Keratinocyte (primary cell): ENCODE data around the gene ALLC. TPM values are rescaled to one million over a fixed set of nuclear protein-coding genes. Genes with fewer than 3 reads are reported as not detected.

Source experiments
- DNase-seq: peaks from one replicate; pipeline ENCODE4 v3.0.0-alpha.2; 2011; ENCODE audit warnings: low read depth, missing footprints, low spot score
- FAIRE-seq: peaks from 2 replicates; lab custom pipeline; 2011; peaks lifted over from hg19 to GRCh38; lab: Jason Lieb, UNC
- H2AFZ ChIP-seq: 2 replicates; pipeline ENCODE4 v1.6.0; 2012; ENCODE audit warnings: low read length, control low read depth, inconsistent platforms; ENCODE audit not compliant: control insufficient read depth
- H3K27ac ChIP-seq: 2 replicates; pipeline ENCODE4 v1.5.1; 2011; ENCODE audit warnings: low read length; ENCODE audit not compliant: control insufficient read depth, insufficient read depth
- H3K27me3 ChIP-seq: 3 replicates; pipeline ENCODE4 v1.6.0; 2011; ENCODE audit warnings: low read length; ENCODE audit not compliant: control insufficient read depth, insufficient read depth; ENCODE audit errors: extremely low read depth
- H3K36me3 ChIP-seq, 2 experiments: 2 replicates in 1 of 2; 3 replicates in 1 of 2; pipeline ENCODE4 v1.5.1; 2011; ENCODE audit warnings: low read length in 2 of 2, mild to moderate bottlenecking in 1 of 2; ENCODE audit not compliant: control insufficient read depth in 2 of 2, insufficient read depth in 2 of 2; ENCODE audit errors: extremely low read depth in 1 of 2
- H3K4me1 ChIP-seq: 3 replicates; pipeline ENCODE4 v1.5.1; 2011; ENCODE audit warnings: low read length; ENCODE audit not compliant: control insufficient read depth, insufficient read depth; ENCODE audit errors: extremely low read depth
- H3K4me2 ChIP-seq: 3 replicates; pipeline ENCODE4 v1.6.0; 2011; ENCODE audit warnings: low read depth, low read length; ENCODE audit not compliant: control insufficient read depth, insufficient read depth; ENCODE audit errors: extremely low read depth
- H3K4me3 ChIP-seq, 3 experiments: fragments of 200-600 bp in 1 of 3; sonication (generic) in 1 of 3; 2 replicates in 2 of 3; 3 replicates in 1 of 3; pipeline ENCODE4 v1.5.1; 2011 to 2016; ENCODE audit warnings: low read length in 3 of 3, mild to moderate bottlenecking in 3 of 3, control low read depth in 2 of 3, inconsistent platforms in 1 of 3, low read depth in 1 of 3, mixed read lengths in 1 of 3, mixed run types in 1 of 3, moderate library complexity in 1 of 3; ENCODE audit not compliant: control insufficient read depth in 2 of 3, insufficient read depth in 2 of 3; ENCODE audit errors: extremely low read depth in 1 of 3
- H3K79me2 ChIP-seq: 2 replicates; pipeline ENCODE4 v1.6.0; 2012; ENCODE audit warnings: low read length; ENCODE audit not compliant: control insufficient read depth, insufficient read depth
- H3K9ac ChIP-seq: 3 replicates; pipeline ENCODE4 v1.6.0; 2011; ENCODE audit warnings: low read length; ENCODE audit not compliant: control insufficient read depth, insufficient read depth; ENCODE audit errors: extremely low read depth
- H3K9me1 ChIP-seq: 3 replicates; pipeline ENCODE4 v1.6.0; 2011; ENCODE audit warnings: low read length; ENCODE audit not compliant: control insufficient read depth, insufficient read depth; ENCODE audit errors: extremely low read depth
- H3K9me3 ChIP-seq: 2 replicates; pipeline ENCODE4 v1.5.1; 2012; ENCODE audit warnings: low read depth, low read length; ENCODE audit not compliant: control insufficient read depth
- H4K20me1 ChIP-seq: 3 replicates; pipeline ENCODE4 v1.6.0; 2011; ENCODE audit warnings: low read length; ENCODE audit not compliant: control insufficient read depth, insufficient read depth; ENCODE audit errors: extremely low read depth
- EZH2 ChIP-seq: IDR thresholded peaks from one replicate; pipeline ENCODE4 v1.6.1; 2012; ENCODE audit warnings: inconsistent platforms, mild to moderate bottlenecking, low read length, moderate library complexity
- dilution Hi-C: fragments of 300-500 bp; cut with MboI; formaldehyde crosslinking; loops from one replicate; pipeline ENCODE4 v1.7.0; 2020; ENCODE audit warnings: low sequenced_read_pairs; ENCODE audit not compliant: extremely low pct_ligation_motif_present
- polyA plus RNA-seq, 5 experiments: library from polyadenylated mRNA; depleted of rRNA in 3 of 5; stranded (reverse) in 3 of 5; stranded (forward) in 1 of 5; unstranded in 1 of 5; fragments of >200 nt; gene quantifications; 1 replicate in 1 of 5; 2 replicates in 3 of 5; 3 replicates in 1 of 5; pipeline versions ENCODE4 v1.2.1 to v1.2.3, GENCODE V29; 2011 to 2012; ENCODE audit warnings: missing spikeins in 2 of 5, low read depth in 1 of 5, low replicate concordance in 1 of 5
- TF ChIP-seq, protein P1 (sequence below), 3 experiments: IDR thresholded peaks in 1 of 3; conservative IDR thresholded peaks in 1 of 3; optimal IDR thresholded peaks in 1 of 3; 2 replicates in 2 of 3; 3 replicates in 1 of 3; pipeline versions ENCODE3 to v1.5.1; 2011; ENCODE audit warnings: low read length in 3 of 3, mild to moderate bottlenecking in 3 of 3, moderate library complexity in 2 of 3, control low read depth in 1 of 3, inconsistent platforms in 1 of 3; ENCODE audit not compliant: insufficient read depth in 2 of 3; ENCODE audit errors: extremely low read depth in 1 of 3

Gene ALLC
- polyA plus RNA-seq, 1 donor (not counting 4 experiments of a cell fraction or from before 2014, with no cell fraction given) = not detected

DNA sequence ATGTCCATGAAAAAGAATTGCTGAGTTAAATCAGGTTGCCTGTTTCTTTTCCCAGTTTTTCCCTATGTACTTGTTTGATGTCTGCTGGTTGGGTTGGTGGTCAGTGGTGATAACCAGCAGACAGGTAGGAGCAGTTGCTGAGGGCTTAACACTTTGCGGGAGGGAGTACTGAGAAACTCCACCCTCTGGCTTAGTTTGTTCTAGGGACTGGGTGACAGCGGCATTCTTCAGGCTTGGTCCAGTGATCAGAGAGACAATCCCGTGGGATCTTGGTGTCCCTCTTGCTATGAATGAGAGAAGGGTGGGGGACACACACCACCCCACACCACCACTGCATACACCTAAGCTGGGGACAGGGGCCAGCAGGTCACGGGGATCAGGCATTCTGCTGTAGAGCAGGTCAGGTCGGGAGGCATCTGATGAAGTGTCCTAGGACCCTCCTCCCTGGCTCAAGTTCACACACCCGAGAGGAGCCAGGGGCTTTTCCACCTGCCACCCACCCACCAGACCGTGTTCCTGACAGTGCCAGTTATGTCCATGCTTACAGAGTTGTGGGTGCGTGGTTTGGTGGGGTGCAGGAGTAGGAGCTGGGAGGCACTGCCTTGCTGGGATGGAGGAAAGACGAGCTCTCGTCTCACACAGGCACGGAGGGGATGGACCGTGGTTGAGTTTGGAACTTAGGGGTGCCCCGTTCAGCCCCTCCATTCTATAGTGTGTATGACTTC, 21.3 kb upstream of the ALLC start:
- no peak for DNase-seq
- no peaks in the 10 kb centered on the region for H3K36me3 ChIP-seq
- no peak for FAIRE-seq
- no peak overlapping the region for H3K4me3 ChIP-seq
- no peak overlapping the region for H2AFZ ChIP-seq
- H3K27me3 ChIP-seq = peaks cover 10% of the 10 kb centered on the region
- H3K4me2 ChIP-seq = no peak overlapping the region
- H3K4me1 ChIP-seq = peaks cover 12% of the 10 kb centered on the region
- H3K9me1 ChIP-seq = no peaks in the 10 kb centered on the region
- H3K27ac ChIP-seq = no peak overlapping the region
- H3K79me2 ChIP-seq = no peaks in the 10 kb centered on the region
- no peaks in the 10 kb centered on the region for H3K9me3 ChIP-seq
- dilution Hi-C loops = no loop called here
- H4K20me1 ChIP-seq = no peaks in the 10 kb centered on the region
- no peak overlapping the region for H3K9ac ChIP-seq
- no peak for TF ChIP-seq EZH2
- TF ChIP-seq, protein P1, sequence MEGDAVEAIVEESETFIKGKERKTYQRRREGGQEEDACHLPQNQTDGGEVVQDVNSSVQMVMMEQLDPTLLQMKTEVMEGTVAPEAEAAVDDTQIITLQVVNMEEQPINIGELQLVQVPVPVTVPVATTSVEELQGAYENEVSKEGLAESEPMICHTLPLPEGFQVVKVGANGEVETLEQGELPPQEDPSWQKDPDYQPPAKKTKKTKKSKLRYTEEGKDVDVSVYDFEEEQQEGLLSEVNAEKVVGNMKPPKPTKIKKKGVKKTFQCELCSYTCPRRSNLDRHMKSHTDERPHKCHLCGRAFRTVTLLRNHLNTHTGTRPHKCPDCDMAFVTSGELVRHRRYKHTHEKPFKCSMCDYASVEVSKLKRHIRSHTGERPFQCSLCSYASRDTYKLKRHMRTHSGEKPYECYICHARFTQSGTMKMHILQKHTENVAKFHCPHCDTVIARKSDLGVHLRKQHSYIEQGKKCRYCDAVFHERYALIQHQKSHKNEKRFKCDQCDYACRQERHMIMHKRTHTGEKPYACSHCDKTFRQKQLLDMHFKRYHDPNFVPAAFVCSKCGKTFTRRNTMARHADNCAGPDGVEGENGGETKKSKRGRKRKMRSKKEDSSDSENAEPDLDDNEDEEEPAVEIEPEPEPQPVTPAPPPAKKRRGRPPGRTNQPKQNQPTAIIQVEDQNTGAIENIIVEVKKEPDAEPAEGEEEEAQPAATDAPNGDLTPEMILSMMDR (optimal IDR thresholded peaks at IDR 0.05 in 1 of 3, IDR thresholded peaks at IDR 0.05 in 1 of 3, conservative IDR thresholded peaks at IDR 0.05 in 1 of 3; ENCODE audit: extremely low read depth in 1 of 3, insufficient read depth in 2 of 3, low read length in 3 of 3) = no peak

DNA sequence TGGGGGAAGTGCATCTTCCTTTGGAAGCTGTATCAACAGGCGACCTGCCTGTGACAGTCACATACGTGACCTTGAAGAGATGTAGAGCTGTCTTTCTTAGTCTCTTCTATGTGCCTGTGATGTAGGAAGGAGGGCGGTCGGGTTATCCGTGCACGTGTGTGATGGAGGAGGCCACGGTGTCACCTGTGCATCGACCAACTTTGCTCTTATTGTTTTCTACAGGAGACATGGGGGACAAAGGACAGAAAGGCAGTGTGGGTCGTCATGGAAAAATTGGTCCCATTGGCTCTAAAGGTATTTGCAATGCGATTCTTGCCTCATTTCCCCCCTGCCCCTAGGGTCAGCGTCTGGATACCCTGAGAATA, 20.7 kb upstream of the ALLC start:
- Histone ChIP-seq H3K27ac (no peak overlapping the region), H2AFZ (no peak overlapping the region), H3K4me1 (peaks cover 12% of the 10 kb centered on the region), H3K27me3 (peaks cover 10% of the 10 kb centered on the region), H4K20me1 (no peaks in the 10 kb centered on the region), H3K9me3 (no peaks in the 10 kb centered on the region), H3K9me1 (no peaks in the 10 kb centered on the region), H3K79me2 (no peaks in the 10 kb centered on the region), H3K9ac (no peak overlapping the region), H3K4me2 (no peak overlapping the region), H3K36me3 (no peaks in the 10 kb centered on the region), H3K4me3 (no peak overlapping the region)
- DNase-seq (no peak), FAIRE-seq (no peak)
- TF ChIP-seq, protein P1 (optimal IDR thresholded peaks at IDR 0.05 in 1 of 3, IDR thresholded peaks at IDR 0.05 in 1 of 3, conservative IDR thresholded peaks at IDR 0.05 in 1 of 3; ENCODE audit: extremely low read depth in 1 of 3, insufficient read depth in 2 of 3, low read length in 3 of 3) = no peak
- no peak for TF ChIP-seq EZH2
- dilution Hi-C loops = no loop called here
